ENCODE data around the gene MTHFD1L.
"Not testable (repeated sequence)": the region's sequence is repeated elsewhere in the genome, so short reads cannot be mapped to it uniquely, and the experiment has no call there.

Gene MTHFD1L

DNA sequence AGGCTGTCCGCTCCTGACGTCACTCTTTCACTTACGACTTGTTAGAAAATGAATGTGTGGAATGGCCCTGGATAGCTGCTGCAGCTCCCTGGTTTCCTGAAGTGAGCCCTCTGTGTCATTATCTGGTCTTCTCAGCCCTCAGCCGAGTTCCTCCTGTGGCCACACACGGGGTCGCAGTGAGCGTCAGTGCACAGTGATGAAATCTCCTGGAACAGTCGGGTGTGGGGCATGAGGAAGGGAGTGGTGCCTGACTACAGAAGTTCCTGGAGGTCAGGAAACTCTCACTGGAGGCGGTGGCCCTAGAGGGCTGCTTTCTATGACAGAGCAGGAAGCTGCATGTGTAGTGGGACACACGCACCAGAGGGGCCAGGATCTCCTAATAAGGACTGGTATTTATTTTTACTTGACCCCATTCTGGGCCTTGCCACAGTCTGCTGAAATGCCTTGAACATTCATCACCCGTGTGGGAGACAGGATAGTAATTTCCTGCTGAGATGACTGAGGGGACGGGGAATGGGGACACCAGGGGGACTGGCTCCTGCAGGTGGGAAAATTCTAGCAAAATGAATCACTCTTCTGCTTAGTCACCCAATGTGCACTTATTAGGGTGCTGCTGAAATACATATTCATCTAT, 175.5 kb downstream of the MTHFD1L start:
- DNase-seq (ENCODE audit: low read depth, low spot score): peak; percentile 72

DNA sequence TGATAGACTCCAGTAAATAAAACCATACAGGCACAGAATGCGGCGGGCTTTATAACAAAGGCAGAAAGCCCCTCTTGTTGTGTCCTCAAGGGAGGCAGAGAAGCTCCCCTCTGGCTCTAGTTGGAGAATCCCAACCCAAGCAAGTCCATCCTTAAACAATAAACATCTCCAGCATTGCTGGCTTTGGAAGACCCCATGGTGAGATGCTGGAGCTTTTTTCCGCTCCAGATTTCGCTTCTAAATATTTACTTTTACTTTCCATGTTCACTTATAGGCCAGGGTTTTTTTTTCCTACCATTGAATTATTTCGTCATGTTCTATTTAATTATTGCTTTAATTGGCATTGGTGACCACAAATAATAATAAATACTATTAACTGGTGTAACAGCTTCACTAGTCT, 176.2 kb downstream of the MTHFD1L start:
- no peak for DNase-seq (ENCODE audit: low read depth, low spot score)

DNA sequence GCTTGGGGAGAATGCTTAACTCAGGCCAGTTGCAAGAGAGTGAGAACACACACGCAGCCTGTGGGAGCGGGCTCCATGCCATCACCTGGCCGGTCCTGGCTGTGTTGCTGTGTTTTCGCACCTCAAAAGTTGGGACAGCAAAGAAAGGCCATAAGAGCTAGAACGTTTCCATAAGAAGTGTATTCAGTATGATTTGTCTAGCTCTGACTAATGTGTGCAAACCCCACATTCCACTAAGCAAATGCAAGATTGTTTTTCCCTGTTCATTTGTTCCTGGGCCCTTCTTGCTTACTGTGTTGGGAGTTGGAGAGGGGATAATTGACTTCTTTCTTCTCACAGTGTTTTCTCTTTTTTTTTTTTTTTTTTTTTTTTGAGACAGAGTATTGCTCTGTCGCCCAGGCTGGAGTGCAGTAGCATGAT, 177.4 kb downstream of the MTHFD1L start:
- DNase-seq (ENCODE audit: low read depth, low spot score): not testable (repeated sequence)

DNA sequence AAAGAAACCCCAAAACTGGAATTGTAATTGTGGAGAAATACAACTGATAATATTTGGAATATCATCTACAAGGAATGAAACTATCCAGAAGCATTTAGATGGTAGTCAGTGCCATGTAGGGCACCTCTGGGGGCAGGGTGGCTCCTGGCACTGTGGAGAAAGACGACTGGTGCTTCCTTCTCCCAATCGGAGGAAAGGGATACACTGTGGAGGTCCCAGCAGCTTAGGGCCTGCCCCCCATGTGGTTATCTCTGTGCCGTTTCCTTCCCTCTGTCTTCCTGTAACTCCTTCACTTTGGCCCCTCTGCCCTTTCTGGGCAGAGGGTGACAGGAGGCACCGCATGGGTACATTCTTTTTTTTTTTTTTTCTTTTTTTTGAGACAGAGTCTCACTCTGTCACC, 178.4 kb downstream of the MTHFD1L start:
- DNase-seq (ENCODE audit: low read depth, low spot score): no peak

DNA sequence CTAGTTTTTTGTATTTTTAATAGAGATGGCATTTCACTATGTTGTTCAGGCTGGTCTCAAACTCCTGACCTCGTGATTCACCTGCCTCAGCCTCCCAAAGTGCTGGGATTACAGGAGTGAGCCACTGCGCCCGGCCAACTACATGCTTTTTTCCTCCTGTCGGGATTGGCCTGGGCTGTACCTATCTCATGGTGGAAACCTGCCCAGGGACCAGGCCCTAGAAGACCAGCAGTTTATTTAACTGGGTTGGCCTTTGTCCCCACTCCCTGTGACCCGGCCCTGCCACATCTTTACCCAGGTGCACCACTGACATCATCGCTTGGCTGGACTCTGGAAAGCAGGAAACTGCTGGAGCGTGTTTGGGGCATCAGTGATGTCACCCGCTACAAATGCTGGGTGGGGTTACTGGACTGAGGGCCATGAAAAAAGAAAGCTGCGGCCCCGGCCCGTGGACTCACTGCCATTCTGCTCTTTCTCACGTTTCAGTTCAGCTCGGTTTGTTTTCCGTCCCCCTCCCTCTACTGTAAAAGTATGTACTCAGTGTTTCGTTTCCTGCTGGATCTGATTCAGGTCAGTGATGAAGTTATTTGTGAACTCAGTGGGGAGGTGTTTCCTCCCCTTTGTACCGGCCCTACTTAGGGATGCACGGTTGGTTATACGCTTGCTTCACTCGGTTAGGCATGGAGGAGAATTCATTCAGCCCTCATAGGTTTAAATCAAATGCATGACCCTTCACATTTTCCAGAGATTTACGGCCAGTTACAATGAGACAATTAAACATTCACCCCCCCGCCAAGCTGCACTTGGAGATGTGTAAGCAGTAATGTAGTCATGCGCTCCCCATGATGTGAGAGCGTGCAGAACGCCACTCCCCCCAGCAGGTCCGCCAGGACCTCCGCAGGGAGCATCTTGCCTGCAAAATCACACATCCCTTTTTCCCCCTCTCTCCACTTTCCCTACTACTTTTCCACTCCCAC, 179.3 kb downstream of the MTHFD1L start:
- DNase-seq (ENCODE audit: low read depth, low spot score): peak; percentile 87

DNA sequence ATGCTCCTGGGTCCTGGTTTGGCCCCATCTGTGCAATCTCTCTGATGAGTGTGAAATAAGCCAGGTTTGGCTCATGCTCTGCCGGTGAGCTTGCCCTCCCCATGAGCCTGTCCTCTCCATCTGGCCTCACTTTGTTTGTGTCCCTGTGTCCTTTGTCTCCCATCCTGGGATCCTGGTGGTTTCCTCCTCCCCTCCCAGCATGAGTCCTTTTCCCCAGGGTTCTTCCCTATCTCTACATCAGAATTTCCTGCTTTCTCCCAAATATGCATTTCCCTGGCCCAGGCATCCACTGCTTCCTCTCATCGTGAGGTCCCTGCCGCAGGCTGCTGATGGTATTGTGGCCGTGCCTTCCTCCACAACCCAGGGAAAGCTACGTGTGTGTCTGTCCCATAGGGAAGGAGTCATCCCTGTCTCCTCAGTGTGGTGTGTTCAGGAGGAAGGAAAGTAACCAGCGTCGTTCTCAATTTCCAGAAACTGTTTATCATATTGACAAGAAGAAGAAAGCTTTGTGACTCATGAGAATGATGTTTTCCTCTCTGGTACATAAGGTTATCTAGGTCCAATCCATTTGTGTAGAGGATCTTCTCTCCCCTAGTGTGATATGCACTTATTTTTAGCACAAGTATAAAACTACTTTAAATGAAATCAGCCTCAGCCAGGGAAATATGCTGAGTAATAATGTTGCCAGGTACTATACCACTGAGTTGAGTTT, 180.2 kb downstream of the MTHFD1L start:
- peak; percentile 85 for DNase-seq (ENCODE audit: low read depth, low spot score)

DNA sequence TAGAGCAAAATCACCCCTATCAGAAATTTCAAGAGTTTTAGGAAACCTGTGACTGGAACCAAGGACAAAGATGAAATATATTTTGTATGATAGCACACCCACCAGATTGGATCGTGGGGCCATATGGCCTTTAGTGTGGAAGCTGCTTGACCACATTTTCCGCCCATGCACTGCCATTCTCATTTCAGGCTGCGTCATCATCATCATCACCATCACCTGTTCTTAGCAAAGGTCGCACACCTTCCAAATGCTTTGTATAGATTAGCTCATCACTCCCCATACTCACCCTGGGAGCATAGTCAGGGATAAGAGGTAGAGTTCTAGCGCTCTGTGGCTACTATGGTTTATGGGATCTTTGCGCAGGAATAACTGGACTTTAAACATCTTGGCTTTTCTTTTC, 185.7 kb downstream of the MTHFD1L start:
- no peak for DNase-seq (ENCODE audit: low read depth, low spot score)

DNA sequence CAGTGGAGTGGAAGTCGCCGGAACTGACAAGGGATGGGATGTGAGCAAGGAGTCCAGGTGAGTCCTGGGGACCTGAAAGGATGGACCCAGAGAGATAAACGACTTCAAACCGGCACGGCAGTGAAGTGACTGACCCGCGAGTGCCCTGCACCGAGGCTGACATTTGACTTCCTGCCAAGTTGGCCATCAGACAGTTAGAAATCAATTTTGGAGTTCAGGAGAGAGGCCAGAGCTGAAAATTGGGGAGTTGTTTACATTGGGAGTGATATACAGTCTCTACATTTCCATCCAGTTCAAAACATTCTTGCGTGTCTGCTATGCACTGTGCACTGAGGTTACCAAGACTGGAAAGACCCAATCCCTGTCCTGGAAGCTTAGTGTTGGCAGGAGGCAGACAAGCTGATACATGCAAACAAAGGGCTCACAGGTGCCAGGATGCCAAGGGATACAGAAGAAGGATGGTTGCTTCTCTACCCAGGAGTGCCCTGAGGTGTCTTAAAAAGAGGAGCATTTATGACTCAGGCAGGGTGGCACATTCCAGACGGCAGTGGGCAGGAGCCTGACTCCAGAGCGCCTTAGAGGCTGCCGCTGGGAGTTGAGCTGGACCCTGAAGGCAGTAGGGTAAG, 186.6 kb downstream of the MTHFD1L start:
- DNase-seq (ENCODE audit: low read depth, low spot score): no peak

DNA sequence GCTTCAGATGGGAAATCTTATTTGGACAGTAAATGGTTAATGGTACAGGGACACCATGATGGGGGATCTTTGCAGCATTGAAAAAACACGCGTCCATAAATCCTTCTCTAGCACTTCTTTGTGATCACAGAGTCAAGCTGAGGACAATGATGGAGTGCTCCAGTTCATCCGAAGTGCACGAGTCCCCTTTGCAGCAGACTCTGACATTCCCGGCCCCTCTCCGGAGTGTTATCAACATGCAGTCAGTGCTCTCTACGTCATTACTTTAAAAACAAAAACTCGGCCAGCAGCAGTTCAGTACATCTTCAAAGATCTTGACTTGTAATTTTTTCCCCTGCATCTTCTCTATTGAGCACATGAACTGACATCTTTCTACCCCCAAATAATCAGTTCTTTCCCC, 188.8 kb downstream of the MTHFD1L start:
- no peak for DNase-seq (ENCODE audit: low read depth, low spot score)

DNA sequence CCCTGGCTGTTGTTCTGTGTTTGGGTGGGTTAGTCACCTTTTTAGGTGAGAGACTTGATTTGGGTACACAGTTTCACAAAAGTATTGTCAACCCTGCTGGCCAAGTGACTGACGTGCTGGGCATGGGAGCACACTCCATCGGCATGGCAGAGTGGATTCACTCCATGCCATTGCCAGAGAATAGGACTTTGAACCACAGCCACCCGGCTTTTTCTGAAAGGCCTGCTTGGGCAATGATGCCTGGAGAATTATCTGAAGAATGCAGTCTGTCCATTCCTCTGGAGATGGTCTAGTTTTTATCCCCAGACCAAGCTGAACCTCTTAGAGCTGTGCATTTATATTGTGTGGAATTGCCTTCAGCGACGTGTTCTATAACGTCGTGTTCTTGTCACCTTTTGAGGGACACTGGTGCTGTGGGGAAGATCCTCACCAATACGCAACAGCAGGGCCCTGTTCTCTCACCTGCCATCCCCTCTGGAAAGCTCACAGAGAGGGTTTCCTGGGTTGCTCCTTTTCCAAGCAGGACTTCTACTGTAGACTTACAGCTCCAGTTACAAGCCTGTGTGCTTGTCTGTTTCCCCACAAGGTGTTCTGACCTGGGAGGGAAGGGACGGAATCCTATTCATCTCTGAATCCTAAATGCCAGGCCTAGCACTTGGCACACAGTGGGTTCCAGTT, 190.9 kb downstream of the MTHFD1L start:
- no peak for DNase-seq (ENCODE audit: low read depth, low spot score)

DNA sequence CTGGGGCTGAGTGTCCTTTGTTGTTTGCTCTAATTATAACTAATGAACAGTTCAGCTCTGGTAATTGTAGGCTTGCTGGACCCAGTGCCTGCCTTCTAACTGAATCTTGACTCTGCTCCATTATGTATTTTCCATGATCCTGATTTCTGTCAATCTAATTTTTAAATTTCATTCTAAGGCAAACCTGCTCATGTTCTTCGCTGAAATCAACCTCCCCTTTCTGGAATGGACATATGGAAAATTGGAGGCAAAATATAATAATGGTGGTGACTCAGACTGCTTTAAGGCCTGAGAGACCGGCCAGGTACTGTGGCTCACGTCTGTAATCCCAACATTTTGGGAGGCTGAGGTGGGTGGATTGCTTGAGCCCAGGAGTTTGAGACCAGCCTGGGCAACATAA, 191.6 kb downstream of the MTHFD1L start:
- no peak for DNase-seq (ENCODE audit: low read depth, low spot score)

DNA sequence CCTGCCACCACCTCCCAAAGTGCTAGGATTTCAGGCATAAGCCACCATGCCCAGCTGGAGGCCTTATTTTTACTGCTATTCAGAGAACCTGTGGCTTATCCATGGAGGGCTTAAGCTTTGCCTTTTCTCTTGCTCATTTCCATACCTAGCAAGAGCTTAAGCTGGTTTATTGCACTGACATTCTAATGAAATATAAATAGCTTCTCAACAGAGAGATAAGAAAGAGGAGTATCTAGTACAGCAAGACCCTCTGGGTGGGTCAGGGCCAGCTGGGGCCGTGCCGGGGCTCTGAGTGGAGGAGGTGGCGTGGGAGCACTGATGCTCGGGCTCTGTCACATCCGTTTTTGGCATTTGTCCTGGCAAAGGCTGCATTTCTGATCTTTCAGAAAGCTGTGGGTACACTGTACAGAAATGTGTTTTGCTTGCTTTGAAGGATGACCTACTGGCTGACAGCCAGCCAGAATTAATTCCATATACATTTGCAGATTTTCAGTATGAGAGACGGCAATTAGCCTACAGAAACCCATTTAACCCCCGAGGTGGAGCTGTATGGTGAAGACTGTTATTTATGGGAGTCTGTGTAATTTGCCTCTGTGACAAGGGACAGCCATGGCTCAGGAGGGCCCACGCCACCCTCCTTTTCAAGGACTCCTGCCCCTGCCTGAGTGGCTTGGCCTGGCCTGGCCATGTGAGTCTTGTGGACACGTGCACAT, 192.7 kb downstream of the MTHFD1L start:
- no peak for DNase-seq (ENCODE audit: low read depth, low spot score)

DNA sequence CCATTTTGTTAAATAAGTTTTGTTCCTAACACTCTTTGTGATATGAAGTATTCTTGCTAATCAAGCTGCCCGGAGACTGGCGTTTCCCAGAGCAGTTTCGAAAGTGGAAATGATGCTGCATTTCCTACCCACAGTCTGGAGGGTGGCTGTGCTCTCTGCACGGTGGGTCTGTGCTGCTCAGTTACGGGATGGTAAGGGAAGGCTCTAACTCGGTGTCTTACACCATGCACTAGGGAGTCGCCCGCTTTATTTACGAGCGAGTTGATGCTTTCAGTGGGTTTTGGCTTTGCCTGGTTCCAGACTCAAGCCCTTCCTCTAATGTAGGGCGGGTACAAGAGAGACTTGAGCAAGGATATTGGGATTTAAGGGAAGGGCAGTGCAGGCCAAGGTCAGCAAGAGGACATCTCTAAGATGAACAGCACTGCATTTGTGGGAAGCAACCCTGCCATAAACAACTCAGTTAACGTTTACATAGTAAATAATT, 194.2 kb downstream of the MTHFD1L start:
- peak; percentile 21 for DNase-seq (ENCODE audit: low read depth, low spot score)

DNA sequence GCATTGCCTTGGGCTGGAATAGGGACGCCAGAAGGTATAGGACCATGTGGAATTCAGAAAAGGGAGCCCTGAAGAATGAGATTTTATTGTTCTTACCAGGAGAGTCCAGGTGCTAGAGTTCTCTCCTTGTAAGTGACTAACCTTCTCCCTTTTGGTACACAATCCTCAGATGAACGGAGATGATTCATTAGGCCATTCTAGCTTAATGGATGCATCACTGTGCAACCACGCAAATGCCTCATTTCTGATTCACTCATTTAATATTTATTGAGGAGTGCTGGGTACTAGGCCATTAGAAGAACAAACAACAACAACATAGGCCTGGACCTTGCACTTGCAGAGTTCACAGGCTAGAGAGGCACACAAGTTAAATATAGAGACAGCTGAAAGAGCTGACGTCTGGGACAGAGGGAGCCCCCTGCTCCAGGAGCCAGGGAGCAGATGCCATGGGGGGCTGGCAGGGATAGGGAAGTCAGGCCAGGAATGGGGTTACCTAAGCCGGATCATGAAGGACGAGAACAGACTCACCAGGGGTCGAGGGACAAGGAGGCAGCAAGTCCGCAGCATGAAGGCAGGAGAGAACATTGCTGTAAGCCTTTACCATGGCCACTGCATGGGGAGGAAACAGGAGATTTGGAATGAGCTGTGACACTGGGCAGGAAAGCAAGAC, 194.7 kb downstream of the MTHFD1L start:
- no peak for DNase-seq (ENCODE audit: low read depth, low spot score)

DNA sequence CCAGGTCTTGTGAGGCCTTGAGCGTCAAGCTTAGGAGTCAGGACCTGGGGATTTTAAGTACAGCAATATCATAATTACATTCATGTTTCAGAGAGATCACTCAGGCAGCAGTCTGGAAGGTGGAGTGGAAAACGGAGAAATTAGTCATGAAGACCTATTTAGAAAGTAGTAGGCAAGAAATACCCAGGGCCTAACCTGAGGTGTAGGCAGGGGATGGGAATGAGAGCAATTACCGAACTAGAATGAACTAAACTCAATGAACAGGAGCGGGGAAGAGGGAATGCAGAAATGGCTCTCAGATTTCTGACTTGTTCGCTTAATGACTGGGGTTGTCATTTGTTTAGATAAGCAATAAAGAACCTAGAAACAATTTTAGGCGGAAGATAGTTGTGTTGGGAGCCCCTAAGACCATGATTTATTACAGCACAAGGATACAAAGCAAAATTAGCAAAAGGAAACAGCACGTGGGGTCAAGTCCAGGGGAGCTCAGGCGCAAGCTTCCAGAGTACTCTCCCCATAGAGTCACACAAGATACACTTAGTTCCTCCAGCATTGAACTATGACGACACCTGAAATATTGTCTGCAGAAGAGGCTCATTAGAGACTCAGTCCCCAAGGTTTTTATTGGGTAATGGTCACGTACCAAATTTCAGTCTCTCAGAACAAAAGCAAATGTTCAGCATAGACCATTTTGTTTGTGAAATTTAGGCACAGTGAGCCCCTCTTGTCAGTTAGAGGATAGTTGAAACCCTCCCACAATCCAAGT, 195.4 kb downstream of the MTHFD1L start:
- no peak for DNase-seq (ENCODE audit: low read depth, low spot score)

DNA sequence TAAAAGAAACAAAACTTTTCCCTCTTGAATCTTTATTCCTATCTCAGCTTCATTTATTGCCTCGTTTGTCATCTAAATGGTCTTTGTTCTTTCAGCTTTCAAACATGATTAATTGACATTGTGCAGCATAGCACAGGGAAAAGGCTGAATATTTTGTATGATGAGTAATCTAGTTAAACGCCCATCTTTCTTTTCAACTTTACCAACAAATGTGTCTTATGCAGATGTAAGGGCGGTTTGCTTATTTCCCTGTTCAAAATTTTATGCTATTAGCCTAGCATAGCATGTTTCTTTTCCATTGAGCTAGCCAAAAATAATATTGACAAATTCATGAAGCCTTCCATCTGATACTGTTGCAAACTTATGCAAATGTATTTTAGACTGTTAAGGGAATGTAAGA, 197.8 kb downstream of the MTHFD1L start:
- DNase-seq (ENCODE audit: low read depth, low spot score): no peak

DNA sequence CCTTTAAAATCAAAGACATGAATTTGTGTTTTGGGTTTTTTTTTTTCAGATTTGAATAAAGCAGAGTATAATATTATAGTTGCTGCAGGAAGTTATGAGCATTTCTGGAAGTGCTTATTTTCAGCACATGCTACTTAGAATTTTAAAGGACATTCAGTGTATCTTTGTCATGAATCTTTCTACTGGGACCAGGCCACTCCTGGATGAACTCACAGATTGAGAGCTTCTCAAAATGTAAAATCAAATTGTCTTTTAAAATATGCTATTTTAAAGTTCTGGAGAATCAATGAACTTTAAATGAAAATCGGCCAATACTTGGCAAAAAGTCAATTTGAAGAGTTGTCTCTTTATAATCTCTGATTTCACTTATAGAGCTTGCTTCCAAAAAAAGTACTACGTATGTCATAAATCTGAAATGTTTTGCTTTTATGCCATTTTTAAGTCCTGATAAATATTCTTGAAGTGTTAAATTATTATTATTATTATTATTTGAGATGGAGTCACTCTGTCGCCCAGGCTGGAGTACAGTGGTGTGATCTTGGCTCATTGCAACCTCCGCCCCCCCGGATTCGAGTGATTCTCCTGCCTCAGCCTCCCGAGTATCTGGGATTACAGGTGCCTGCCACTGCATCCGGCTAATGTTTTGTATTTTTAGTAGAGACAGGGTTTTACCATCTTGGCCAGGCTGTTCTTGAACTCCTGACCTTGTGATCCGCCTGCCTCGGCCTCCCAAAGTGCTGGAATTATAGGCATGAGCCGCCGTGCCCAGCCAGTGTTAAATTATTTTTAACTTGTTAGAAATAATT, 198.5 kb downstream of the MTHFD1L start:
- DNase-seq (ENCODE audit: low read depth, low spot score): no peak

Measured in ELF-1 (cell line).